HEK293T (cell line): ENCODE measurements around the gene APC2.

Experiments used
- CTCF ChIA-PET: fragments of 350-600 bp; formaldehyde crosslinking; extraction: SDS; loops from one replicate; lab custom pipeline; 2021; ENCODE audit warnings: antibody characterized with exemption, inconsistent platforms; lab: Yijun Ruan, JAX
- POLR2A ChIA-PET: fragments of 350-600 bp; formaldehyde crosslinking; extraction: SDS; loops from one replicate; lab custom pipeline; 2020; ENCODE audit warnings: antibody characterized with exemption, inconsistent platforms; lab: Yijun Ruan, JAX
- DNase-seq: peaks from one replicate; pipeline ENCODE4 v3.0.0; 2012; ENCODE audit warnings: mixed read lengths; ENCODE audit errors: extremely low spot score
- ARNT ChIP-seq: fragments of 450-650 bp; IDR thresholded peaks from 2 replicates; pipeline ENCODE4 v1.6.1; 2017; ENCODE audit warnings: mild to moderate bottlenecking
- BHLHE40 ChIP-seq: fragments of 450-650 bp; IDR thresholded peaks from 2 replicates; pipeline ENCODE4 v1.6.1; 2016; ENCODE audit warnings: mild to moderate bottlenecking, moderate library complexity, borderline replicate concordance
- CTBP1 ChIP-seq: fragments of 450-650 bp; IDR thresholded peaks from 2 replicates; pipeline ENCODE4 v1.6.1; 2016; ENCODE audit warnings: borderline replicate concordance
- ELF4 ChIP-seq: fragments of 450-650 bp; IDR thresholded peaks from 2 replicates; pipeline ENCODE4 v1.6.1; 2017; ENCODE audit warnings: antibody characterized with exemption
- FOXA1 ChIP-seq: fragments of 450-650 bp; IDR thresholded peaks from 2 replicates; pipeline ENCODE4 v1.6.1; 2016; ENCODE audit warnings: mild to moderate bottlenecking
- FOXK2 ChIP-seq: fragments of 450-650 bp; IDR thresholded peaks from 2 replicates; pipeline ENCODE4 v1.6.1; 2016; ENCODE audit warnings: mild to moderate bottlenecking
- FOXM1 ChIP-seq: fragments of 450-650 bp; IDR thresholded peaks from 2 replicates; pipeline ENCODE4 v1.6.1; 2017; ENCODE audit warnings: mild to moderate bottlenecking, borderline replicate concordance
- HDGF ChIP-seq: fragments of 450-650 bp; IDR thresholded peaks from 2 replicates; pipeline ENCODE4 v1.6.1; 2017; ENCODE audit warnings: antibody characterized with exemption, borderline replicate concordance
- L3MBTL2 ChIP-seq: fragments of 450-650 bp; conservative IDR thresholded peaks from 2 replicates; pipeline ENCODE4 v1.6.1; 2016; ENCODE audit warnings: mild to moderate bottlenecking
- LEF1 ChIP-seq: fragments of 450-650 bp; IDR thresholded peaks from 2 replicates; pipeline ENCODE4 v1.6.1; 2017; ENCODE audit warnings: mild to moderate bottlenecking, borderline replicate concordance
- NFRKB ChIP-seq: fragments of 450-650 bp; IDR thresholded peaks from 2 replicates; pipeline ENCODE4 v1.6.1; 2016; ENCODE audit warnings: mild to moderate bottlenecking, moderate library complexity
- PKNOX1 ChIP-seq: fragments of 450-650 bp; IDR thresholded peaks from 2 replicates; pipeline ENCODE4 v1.6.1; 2016
- SP1 ChIP-seq: fragments of 450-650 bp; IDR thresholded peaks from 2 replicates; pipeline ENCODE4 v1.6.1; 2017
- SUZ12 ChIP-seq: fragments of 450-650 bp; IDR thresholded peaks from 2 replicates; pipeline ENCODE4 v1.6.1; 2016; ENCODE audit warnings: mild to moderate bottlenecking
- TARDBP ChIP-seq: fragments of 450-650 bp; IDR thresholded peaks from 2 replicates; pipeline ENCODE4 v1.6.1; 2016
- ZNF384 ChIP-seq: fragments of 450-650 bp; IDR thresholded peaks from 2 replicates; pipeline ENCODE4 v1.6.1; 2016

Gene APC2

GRCh38 chr19:1459479-1459878 lies 9.6 kb downstream of the APC2 start:
- ChIA-PET CTCF (no interaction called here), POLR2A (no interaction called here)
- no peak for DNase-seq
- TF ChIP-seq LEF1 (no peak), FOXM1 (no peak), L3MBTL2 (no peak), FOXK2 (no peak), NFRKB (no peak), ARNT (no peak), CTBP1 (no peak), TARDBP (no peak), ELF4 (no peak), HDGF (no peak), FOXA1 (no peak), BHLHE40 (no peak), SP1 (no peak), ZNF384 (no peak), PKNOX1 (no peak), SUZ12 (no peak)

- CTCF ChIA-PET: no interaction called here
- no peak for DNase-seq
- TF ChIP-seq ZNF384 (no peak), TARDBP (no peak), SUZ12 (no peak), CTBP1 (no peak), HDGF (no peak), ELF4 (no peak), FOXK2 (no peak), PKNOX1 (no peak), L3MBTL2 (no peak), ARNT (no peak), NFRKB (no peak), BHLHE40 (no peak), SP1 (no peak), FOXM1 (no peak), LEF1 (no peak), FOXA1 (no peak)
- POLR2A ChIA-PET: no interaction called here
These were observed 10.4 kb downstream of the APC2 start for GRCh38 chr19:1460033-1460995.

- POLR2A ChIA-PET: no interaction called here
These were observed 11.9 kb downstream of the APC2 start for GRCh38 chr19:1461862-1462261.

GRCh38 chr19:1465191-1466016 lies 15.5 kb downstream of the APC2 start:
- POLR2A ChIA-PET: interaction anchor here (1.1 kb wide), 2 partner anchors 20 to 197 kb away, joined by 3 to 4 read pairs; partner anchors contain the start of gene CIRBP
- CTCF ChIA-PET: no interaction called here
- TF ChIP-seq FOXM1: no peak
- no peak for TF ChIP-seq ARNT
- no peak for TF ChIP-seq BHLHE40
- TF ChIP-seq SUZ12: no peak
- TF ChIP-seq CTBP1: no peak
- TF ChIP-seq L3MBTL2: no peak
- no peak for TF ChIP-seq FOXK2
- no peak for TF ChIP-seq SP1
- no peak for TF ChIP-seq ZNF384
- TF ChIP-seq TARDBP: no peak
- TF ChIP-seq NFRKB: no peak
- TF ChIP-seq FOXA1: no peak
- no peak for TF ChIP-seq LEF1
- no peak for TF ChIP-seq PKNOX1
- no peak for TF ChIP-seq ELF4
- no peak for TF ChIP-seq HDGF
- DNase-seq: no peak

More at GRCh38 chr19:1461862-1462261, 11.9 kb downstream of the APC2 start:
- TF ChIP-seq LEF1 (no peak), SP1 (no peak), BHLHE40 (no peak), SUZ12 (no peak), FOXM1 (no peak), FOXA1 (no peak), ZNF384 (no peak), HDGF (no peak), FOXK2 (no peak), CTBP1 (no peak), ARNT (no peak), L3MBTL2 (no peak), ELF4 (no peak)
- CTCF ChIA-PET: no interaction called here
- no peak for DNase-seq
